ENCODE results near the gene CFAP57.
"Not testable (repeated sequence)": the region's sequence is repeated elsewhere in the genome, so short reads cannot be mapped to it uniquely, and the experiment has no call there.

The CFAP57 gene

GRCh38 chr1:43205671-43206070 lies 33.5 kb downstream of the CFAP57 start:
- Histone ChIP-seq H3K27me3 (ENCODE audit: insufficient read depth, low read length, poor library complexity) (no peaks in the 10 kb centered on the region), H4K20me1 (ENCODE audit: insufficient read depth, low read length) (no peaks in the 10 kb centered on the region), H2AFZ (ENCODE audit: low read depth, low read length) (no peak overlapping the region), H3K4me3 (ENCODE audit: low read depth in 1 of 2, low read length in 2 of 2) (no peak overlapping the region), H3K4me1 (ENCODE audit: insufficient read depth, low read length) (no peaks in the 10 kb centered on the region), H3K9me3 (ENCODE audit: insufficient read depth, low read length, severe bottlenecking) (no peaks in the 10 kb centered on the region), H3K4me2 (ENCODE audit: insufficient read depth, low read length) (no peak overlapping the region), H3K79me2 (ENCODE audit: insufficient read depth, low read length) (no peaks in the 10 kb centered on the region), H3K27ac (ENCODE audit: low read length) (no peak overlapping the region), H3K36me3 (ENCODE audit: insufficient read depth, low read length) (no peaks in the 10 kb centered on the region), H3K9ac (ENCODE audit: low read depth, low read length) (no peak overlapping the region)
- DNase-seq (no peak), ATAC-seq (ENCODE audit: insufficient read depth, low read depth) (no peak)
- TF ChIP-seq CTCF (IDR thresholded peaks at IDR 0.05; ENCODE audit: borderline replicate concordance, extremely low read depth, low read length, poor library complexity, severe bottlenecking) (no peak), EZH2 (IDR thresholded peaks at IDR 0.05; ENCODE audit: borderline replicate concordance, low read depth, low read length, severe bottlenecking) (no peak)

GRCh38 chr1:43206600-43207228 lies 34.6 kb downstream of the CFAP57 start:
- Histone ChIP-seq H3K4me2 (ENCODE audit: insufficient read depth, low read length) (no peak overlapping the region), H3K9me3 (ENCODE audit: insufficient read depth, low read length, severe bottlenecking) (no peaks in the 10 kb centered on the region), H3K36me3 (ENCODE audit: insufficient read depth, low read length) (no peaks in the 10 kb centered on the region), H2AFZ (ENCODE audit: low read depth, low read length) (no peak overlapping the region), H3K27me3 (ENCODE audit: insufficient read depth, low read length, poor library complexity) (no peaks in the 10 kb centered on the region), H3K27ac (ENCODE audit: low read length) (no peak overlapping the region), H3K4me3 (ENCODE audit: low read depth in 1 of 2, low read length in 2 of 2) (no peak overlapping the region), H4K20me1 (ENCODE audit: insufficient read depth, low read length) (no peaks in the 10 kb centered on the region), H3K4me1 (ENCODE audit: insufficient read depth, low read length) (no peaks in the 10 kb centered on the region), H3K9ac (ENCODE audit: low read depth, low read length) (no peak overlapping the region), H3K79me2 (ENCODE audit: insufficient read depth, low read length) (no peaks in the 10 kb centered on the region)
- no peak for ATAC-seq (ENCODE audit: insufficient read depth, low read depth)
- no peak for DNase-seq
- TF ChIP-seq EZH2 (IDR thresholded peaks at IDR 0.05; ENCODE audit: borderline replicate concordance, low read depth, low read length, severe bottlenecking) (no peak), CTCF (IDR thresholded peaks at IDR 0.05; ENCODE audit: borderline replicate concordance, extremely low read depth, low read length, poor library complexity, severe bottlenecking) (no peak)

GRCh38 chr1:43207229-43207853 lies 35.2 kb downstream of the CFAP57 start:
- no peak overlapping the region for H3K27ac ChIP-seq (ENCODE audit: low read length)
- DNase-seq: no peak
- H2AFZ ChIP-seq (ENCODE audit: low read depth, low read length): no peak overlapping the region
- no peak overlapping the region for H3K4me2 ChIP-seq (ENCODE audit: insufficient read depth, low read length)
- no peak for TF ChIP-seq CTCF (IDR thresholded peaks at IDR 0.05; ENCODE audit: borderline replicate concordance, extremely low read depth, low read length, poor library complexity, severe bottlenecking)
- TF ChIP-seq EZH2 (IDR thresholded peaks at IDR 0.05; ENCODE audit: borderline replicate concordance, low read depth, low read length, severe bottlenecking): no peak
- no peaks in the 10 kb centered on the region for H3K4me1 ChIP-seq (ENCODE audit: insufficient read depth, low read length)
- ATAC-seq (ENCODE audit: insufficient read depth, low read depth): no peak
- no peak overlapping the region for H3K4me3 ChIP-seq (ENCODE audit: low read depth in 1 of 2, low read length in 2 of 2)
- no peaks in the 10 kb centered on the region for H3K36me3 ChIP-seq (ENCODE audit: insufficient read depth, low read length)
- no peak overlapping the region for H3K9ac ChIP-seq (ENCODE audit: low read depth, low read length)
- H3K79me2 ChIP-seq (ENCODE audit: insufficient read depth, low read length): no peaks in the 10 kb centered on the region
- no peaks in the 10 kb centered on the region for H3K27me3 ChIP-seq (ENCODE audit: insufficient read depth, low read length, poor library complexity)
- no peaks in the 10 kb centered on the region for H3K9me3 ChIP-seq (ENCODE audit: insufficient read depth, low read length, severe bottlenecking)
- H4K20me1 ChIP-seq (ENCODE audit: insufficient read depth, low read length): no peaks in the 10 kb centered on the region

- not testable (repeated sequence) for DNase-seq; H4K20me1 ChIP-seq (ENCODE audit: insufficient read depth, low read length); H3K9ac ChIP-seq (ENCODE audit: low read depth, low read length); H3K27ac ChIP-seq (ENCODE audit: low read length); H3K9me3 ChIP-seq (ENCODE audit: insufficient read depth, low read length, severe bottlenecking); H3K27me3 ChIP-seq (ENCODE audit: insufficient read depth, low read length, poor library complexity); H3K36me3 ChIP-seq (ENCODE audit: insufficient read depth, low read length); H3K4me2 ChIP-seq (ENCODE audit: insufficient read depth, low read length); H2AFZ ChIP-seq (ENCODE audit: low read depth, low read length); ATAC-seq (ENCODE audit: insufficient read depth, low read depth); H3K4me3 ChIP-seq (ENCODE audit: low read depth in 1 of 2, low read length in 2 of 2); H3K79me2 ChIP-seq (ENCODE audit: insufficient read depth, low read length); H3K4me1 ChIP-seq (ENCODE audit: insufficient read depth, low read length)
Observed at GRCh38 chr1:43208277-43208676, 36.1 kb downstream of the CFAP57 start.
